GM19468 (cell line): ENCODE data around the gene KCNF1.

ENCODE experiments used
- ATAC-seq: cut with Tn5 transposase; IDR thresholded peaks from one replicate; pipeline ENCODE4 v1.9.1; 2021; ENCODE audit warnings: mild to moderate bottlenecking, moderate library complexity, moderate number of reproducible peaks; ENCODE audit not compliant: unreplicated experiment; ENCODE audit errors: extremely low read depth

KCNF1 gene, protein sequence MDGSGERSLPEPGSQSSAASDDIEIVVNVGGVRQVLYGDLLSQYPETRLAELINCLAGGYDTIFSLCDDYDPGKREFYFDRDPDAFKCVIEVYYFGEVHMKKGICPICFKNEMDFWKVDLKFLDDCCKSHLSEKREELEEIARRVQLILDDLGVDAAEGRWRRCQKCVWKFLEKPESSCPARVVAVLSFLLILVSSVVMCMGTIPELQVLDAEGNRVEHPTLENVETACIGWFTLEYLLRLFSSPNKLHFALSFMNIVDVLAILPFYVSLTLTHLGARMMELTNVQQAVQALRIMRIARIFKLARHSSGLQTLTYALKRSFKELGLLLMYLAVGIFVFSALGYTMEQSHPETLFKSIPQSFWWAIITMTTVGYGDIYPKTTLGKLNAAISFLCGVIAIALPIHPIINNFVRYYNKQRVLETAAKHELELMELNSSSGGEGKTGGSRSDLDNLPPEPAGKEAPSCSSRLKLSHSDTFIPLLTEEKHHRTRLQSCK

DNA sequence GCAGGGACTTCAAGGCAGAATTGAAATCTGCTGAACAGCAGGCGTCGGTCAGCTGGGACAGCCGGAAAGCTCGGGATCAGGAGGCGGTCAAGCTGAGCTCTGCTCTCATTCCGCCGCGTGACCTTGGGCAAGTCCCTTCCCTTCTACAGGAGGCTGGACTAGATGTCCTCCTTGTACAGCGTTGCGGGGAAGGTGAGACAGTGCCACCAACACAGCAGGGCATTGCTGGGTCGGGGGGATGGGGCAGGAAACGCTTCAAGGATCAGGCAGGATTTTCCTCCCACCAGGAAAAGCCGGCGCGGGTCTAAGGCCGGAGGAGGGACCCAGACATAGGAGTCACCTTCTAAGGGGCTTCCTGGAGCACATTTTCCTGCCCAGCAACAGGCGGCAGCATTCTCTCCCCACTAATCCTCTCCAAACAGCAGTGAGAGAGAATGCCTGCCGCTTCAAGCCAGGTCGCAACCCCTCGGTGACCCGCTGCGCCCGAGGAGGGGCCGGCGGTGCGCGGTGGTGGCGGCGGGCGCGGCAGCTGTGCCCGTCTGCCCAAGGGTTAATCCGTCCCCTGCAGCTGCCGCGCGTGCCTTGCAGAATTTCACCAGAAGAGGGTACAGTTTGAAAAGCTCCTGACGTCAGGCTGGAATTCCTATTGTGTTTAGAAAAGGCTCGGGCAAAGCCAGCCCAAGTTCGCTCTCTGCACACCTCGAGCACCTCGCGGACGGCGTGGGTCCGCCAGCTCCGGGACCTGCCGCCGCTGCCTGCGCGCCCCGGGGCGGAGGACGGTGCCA, at the start of gene KCNF1:
Gene KCNF1 (plus strand): TSS at position 644 of the 785 bp plus-strand sequence. CDS start 493 bp downstream, outside the sequence.
- no peak for ATAC-seq

DNA sequence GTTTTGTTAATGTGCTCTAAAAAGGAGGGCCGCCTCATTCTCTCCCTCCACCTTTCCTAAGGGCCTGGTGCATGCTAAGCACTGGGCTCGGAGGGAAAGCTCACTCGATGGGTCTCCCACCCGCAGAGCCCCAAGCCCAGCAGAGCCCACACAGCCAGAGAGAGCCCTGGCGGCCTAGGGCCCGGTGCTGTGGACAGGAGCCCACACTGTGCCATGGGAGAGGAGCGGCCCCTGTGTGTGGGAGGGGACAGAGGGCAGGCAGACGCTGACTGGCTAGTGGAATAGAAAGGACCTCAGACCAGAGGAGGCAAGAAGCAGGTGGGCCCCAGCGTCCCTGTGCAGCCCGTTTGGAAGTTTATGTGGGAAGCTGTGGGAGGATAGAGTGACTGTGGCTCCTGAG, 49.4 kb upstream of the KCNF1 start:
- no peak for ATAC-seq

DNA sequence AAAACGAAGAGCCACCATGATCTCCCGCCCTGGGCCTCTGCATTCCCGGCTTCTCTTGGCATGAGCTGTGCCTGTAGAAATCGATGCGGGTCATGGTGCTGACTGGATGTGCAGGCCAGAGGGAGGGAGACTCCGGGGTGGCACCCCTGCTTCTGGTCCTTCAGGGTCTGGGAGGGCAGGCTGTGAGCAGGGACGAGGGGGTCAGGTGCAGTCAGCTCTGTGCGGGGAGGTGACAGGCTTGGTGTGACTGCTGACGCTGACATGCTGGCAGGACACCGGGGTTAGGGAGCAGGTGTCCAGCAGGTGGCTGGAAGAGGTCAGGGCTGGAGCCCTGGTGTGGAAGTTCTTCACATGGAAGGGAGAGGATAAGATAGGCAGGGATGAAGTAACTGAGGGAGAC, 48.7 kb upstream of the KCNF1 start:
- no peak for ATAC-seq

DNA sequence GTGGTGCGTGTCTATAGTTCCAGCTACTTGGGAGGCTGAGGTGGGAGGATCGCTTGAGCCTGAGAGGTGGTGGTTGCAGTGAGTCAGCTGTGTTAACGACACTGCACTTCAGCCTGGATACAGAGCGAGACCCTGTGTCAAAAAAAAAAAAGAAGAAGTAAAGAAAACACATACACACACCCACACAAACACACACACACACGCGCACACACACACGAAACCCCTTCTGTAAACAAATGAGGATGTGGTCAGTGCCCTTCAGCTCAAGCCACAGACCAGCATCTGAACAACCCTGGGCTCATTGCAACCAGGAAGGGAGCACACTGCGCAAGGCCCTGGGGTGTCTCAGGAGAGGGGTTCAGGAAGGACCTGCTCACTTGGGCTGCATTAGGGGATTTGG, 47.9 kb upstream of the KCNF1 start:
- peak; percentile 34 for ATAC-seq

DNA sequence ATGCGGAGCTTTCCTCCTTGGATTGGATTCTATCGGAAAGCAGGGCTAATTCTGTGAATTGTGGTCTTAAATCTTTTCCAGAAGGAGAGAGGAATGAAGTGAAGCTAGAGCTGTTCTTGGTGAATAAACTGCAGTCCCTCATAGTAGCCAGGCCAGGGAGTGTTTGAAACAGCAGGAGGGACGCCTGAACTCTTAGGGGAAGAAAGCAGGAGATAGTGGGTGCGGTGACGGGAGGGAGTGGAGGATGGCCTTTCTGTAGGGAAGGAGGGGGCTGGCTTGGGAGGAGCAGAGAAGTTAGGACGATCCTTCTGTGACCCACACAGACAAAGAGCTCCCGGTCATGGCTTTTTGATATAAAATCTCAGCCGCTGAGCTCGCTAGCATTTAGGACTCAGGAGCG, 47.5 kb upstream of the KCNF1 start:
- no peak for ATAC-seq

DNA sequence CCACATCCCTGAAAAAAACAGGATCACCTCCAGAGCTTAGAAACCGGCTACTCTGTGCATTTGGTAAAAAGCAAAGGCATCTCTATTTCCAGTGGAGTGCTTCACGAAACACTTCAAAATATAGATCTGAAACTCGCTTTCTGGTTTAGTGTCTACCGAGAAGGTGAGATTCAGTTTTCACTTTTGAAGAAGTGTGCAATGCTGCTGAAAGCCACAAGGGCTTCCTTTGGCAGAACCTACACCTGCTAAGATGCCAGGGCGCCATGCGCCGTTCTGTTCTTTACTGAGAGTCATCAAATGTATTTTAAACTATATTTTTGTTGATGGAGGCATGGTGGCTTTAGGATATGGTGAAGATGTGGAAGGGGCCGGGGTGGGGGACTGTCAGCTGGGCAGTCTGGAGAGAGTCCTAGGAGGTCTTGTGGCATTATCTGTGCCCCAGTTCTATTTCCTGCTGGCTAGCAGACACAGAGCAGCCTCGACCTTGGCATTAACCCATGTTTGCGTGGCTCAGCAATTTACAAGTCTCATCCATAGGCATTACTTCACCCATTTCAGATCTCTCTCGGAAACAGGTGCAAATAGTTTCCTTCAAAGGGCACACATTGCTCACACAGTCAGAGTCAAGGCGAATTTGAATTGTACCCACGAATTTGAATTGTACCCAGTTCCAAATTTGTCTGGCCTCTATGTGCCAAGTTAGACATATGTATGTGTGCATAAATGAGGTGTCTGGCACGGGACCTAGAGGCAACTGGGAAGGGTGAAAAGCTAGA, 46.7 kb upstream of the KCNF1 start:
- ATAC-seq, result peak; percentile 84

DNA sequence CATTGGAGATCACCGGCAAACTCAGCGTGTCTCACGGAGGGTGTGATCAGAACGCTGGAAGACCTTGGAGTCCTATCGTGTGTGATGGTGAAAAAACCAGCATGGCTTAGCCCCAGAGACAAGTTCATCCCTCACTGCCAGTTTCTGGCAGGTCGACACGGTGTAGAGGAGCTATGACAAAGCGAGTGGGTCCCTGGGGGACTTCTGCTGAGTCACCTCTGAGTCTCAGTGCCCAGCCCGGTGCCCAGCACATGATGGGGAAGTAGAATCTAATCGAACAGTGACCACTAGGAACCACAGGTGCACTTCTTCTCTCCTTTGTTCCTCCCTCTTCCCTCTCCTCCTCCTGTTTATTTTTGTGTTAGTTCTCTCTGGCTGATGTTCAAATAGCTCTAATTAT, 45.9 kb upstream of the KCNF1 start:
- no peak for ATAC-seq

DNA sequence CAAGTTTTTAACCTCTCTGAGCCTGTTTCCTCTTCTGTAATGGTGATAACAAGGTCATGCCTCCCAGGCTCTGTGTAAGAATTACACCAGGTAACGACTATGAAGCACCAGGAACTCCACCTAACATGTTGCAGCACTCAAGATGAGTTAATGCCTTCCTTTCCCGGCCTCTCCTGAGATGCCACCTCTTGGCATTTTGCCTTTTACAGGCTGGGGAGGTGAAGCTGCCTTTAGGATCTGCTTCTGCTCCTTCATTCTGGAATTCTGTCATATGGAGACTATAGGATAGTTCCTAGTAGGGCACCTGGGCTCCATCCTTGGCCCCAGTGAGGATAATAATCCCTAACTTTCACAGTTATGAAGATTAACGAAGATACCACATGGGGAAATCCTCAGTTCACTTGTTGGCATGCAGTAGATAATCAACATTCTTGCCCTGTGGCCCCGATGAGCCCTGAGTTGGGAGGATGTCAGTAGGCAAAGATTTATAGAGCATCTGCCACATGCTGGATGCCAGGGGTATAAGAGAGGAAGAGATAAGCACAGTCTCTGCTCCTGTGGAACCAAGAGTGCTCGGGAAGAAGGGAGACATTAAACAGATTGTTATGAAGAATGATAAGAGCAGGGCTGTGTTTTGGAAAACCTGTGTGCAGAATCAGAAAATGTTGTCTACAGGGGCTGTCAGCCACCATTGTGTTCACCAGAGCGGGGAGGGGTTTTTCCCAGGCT, 43.9 kb upstream of the KCNF1 start:
- ATAC-seq, result no peak

DNA sequence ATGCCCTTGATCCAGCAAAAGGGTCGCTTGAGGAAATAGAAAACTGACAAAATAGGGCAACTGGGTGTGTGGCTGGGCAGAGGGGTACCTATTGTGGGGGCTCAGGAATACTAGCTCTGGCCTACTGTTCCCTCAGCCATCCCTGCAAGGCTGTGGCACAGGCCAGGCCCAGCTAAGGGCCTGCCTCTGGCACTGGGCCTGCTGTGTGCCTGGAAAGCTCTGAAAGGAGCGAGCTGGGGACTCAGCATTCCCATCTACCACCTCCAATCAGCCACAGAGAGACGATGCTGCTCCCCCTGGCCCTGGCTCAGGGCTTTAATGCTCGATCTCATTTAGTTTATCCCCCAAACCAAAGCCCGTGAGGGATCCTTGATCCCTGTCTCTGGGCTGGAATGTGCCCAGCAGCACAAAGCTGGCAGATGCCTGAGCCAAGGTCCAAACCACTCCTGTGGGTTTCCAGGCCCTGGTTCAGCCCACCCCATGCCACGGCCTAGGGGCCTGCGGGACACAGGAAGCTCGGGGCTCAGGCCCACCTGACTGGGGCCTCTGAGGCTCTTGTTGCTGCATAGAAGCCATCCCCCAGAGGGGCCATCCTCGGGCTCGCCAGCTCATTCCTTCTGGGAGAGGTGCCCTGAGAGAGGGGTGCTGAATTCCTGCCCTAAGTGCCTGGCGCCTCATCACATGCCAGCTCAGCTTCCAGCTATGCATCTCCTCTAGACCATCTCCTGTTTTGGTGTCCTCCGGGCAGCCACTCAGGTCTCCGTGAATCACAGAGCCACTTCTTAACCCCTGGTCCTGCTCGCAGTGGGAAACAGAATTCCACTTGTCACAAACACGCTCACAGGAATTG, 43.0 kb upstream of the KCNF1 start:
- no peak for ATAC-seq

DNA sequence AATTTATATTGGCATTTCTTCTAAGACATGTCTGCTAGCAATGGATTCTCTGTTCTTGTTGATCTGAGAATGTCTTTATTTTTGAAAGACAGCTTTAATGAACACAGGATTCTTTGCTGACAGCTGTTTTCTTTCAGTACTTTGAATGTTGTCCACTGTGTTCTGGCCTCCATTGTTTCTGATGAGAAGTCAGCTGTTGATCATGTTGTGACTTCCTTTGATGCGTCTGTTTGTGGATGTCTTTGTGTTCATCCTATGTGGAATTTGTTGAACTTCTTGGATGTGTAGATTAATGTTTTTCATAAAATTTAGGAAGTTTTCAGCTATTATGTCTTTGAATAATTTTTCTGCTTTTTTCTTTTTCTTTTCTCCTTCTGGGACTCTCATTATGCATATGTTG, 39.8 kb upstream of the KCNF1 start:
- ATAC-seq, result no peak

DNA sequence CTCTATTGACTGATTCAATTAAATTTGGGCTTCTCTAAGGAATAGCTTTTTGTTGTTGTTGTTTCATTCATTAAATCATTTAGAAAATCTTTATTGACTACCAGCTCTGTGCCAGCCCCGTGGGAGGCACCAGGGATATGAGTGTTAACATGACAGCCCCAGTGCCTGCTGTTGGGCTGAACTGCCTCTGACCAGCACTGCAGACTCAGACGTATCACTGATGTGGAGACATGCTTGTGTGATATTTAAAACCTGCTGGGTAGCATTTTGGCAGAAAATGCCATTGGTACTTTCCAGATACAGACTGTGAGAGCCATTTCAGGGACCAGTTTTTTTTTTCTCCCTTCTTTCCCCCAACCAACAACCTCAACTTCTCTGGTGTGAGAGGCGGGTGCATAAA, 38.6 kb upstream of the KCNF1 start:
- ATAC-seq, result no peak

DNA sequence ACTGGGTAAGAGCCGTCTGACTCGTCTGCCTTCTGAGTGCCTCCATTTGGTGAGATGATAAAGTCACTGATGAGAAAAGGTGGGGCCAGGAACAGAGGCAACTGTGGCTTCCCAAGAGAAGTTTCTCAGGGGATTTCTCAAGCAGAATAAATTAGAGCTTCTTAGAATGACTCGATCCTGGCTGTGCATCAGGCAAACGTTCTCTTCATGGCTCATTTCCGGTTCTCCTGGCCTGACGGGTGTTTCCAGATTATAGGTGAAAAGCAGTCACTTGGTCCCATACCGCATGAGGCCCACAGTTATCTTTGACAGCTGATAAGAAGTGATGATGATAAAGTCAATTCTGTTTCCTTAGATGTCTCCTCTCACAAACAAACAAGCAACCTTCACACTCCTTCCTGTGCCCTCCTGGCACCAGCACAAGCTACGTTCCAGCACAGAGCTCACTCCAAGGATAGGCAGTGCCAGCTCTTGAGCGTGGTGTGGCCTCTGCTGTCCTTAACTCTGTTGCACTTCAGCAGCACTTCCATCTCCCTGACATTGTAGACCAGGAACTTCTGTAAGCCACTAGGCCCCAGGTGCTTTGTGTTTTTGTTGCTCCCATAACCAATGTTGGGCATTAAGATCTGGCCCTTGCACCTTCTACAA, 37.8 kb upstream of the KCNF1 start:
- no peak for ATAC-seq

DNA sequence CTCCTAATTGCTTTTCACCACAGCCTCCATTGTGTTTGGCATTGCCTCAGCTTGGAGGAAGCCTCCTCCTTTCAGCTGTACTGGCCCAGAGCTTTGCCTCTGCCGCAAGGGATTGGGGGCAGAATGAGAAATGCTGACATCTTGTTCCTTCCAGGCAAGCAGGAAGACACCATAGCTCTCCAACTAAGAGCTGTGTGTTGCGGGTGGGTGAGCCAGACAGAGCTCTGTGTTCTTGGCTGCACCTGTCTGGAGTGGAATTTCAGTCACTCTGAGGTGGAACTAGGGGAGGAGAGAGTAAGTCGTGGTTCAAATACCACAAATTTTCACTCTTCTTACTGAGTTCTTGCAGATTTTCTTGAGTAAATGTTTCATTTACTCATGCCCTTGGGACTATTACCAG, 36.6 kb upstream of the KCNF1 start:
- ATAC-seq, result no peak

DNA sequence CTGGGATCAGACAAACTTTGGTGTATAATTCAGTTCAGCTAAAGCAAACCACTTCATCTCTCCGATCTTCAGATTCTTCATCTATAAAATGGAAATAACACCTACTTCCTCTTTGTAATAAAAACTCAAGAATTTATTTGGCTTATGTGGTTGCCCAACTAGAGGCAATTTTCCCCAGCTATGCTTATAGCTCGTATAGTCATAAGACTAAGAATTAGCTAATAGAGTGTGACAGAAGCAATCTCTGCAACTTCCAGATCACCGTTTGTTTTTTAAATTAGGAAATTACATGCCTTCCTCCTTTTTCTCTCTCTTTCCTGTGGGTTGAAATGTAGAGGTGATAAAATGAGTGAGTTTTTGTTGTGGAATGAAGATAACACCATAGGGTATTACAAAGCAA, 35.3 kb upstream of the KCNF1 start:
- ATAC-seq, result no peak

DNA sequence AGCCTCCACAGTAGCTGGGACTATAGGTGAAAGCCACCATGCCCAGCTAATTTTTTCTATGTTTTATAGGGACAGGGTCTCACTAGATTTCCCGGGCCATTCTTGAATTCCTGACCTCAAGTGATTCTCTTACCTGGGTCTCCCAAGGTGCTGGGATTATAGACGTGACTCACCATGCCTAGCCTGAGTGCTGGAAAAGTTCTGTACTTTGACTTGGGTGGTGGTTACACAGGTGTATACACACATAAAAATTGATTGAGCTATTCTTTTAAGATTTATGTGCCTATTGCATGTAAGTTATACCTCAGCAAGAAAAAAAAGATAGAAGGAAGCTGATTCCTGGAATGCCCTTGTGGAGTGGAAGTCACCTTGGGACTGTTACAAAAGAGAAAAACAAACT, 34.8 kb upstream of the KCNF1 start:
- ATAC-seq, result no peak

DNA sequence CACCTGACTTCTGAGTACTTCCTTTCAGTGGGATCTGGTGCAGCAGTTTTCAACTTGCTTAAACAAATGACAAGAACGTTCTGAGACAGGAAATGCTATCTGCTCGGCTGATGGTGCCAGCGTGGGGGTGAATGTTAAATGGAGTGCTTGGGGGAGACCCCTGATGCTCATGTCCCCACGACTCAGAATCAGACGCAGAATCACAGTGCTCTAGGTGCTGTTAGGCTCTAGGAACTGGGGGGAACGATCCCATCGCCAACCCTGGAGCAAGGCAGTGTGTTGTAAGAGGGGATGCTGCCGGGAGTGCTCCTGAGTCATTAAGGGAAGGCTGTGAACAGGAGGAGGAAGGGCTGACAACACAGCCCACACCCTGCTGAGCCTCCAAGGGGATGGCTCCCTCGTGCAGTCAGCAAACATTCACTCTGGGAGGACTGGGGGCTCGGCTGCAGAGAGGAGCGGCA, 34.1 kb upstream of the KCNF1 start:
- no peak for ATAC-seq

DNA sequence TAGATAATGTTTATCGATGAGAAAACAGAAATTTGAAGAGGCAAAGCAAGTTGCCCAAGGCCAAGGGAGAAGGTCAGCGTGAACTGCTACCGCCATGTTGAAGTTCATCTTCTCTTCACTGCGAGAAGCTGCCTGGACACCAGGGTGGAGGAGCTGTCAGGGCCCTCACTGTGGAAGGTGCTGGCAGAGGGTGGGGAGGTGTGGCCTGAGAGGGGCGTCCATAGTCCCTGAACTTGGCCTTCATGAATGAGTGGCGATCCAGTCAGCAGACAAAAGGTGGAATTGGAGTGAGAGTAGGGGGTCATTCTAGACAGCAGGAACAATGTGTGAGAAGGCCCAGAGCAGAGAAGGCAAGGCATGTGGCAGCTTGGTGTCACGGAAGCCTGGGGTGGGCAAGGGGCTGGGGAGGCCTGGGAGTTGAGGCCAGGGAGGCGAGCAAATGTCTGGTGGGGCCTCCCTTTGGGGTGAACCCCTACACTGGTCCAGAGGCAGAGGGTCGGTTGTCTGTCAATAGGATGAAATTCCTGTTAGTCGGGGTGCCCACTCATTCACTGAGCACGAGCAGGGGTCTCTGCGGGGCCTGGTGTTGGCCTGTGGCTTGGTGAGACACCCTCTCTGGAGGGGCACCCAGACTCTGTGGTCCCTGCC, 33.3 kb upstream of the KCNF1 start:
- no peak for ATAC-seq

DNA sequence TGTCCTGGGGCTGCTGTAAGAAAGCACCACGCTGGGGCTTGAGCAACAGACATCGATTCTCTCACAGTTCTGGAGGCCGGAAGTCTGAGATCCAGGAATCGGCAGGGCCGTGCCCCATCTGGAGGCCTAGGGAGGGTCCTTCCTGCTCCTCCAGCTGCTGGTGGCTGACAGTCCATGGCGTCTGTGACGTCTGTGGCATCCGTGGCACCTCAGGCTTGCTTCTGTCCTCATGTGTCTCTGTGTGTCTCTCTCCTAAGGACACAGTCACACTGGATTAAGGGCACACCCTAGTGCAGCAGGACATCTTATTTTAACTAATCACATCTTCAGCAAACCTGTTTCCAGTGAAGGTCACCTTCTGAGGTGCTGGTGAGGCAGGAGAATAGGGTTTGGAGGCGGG, 32.6 kb upstream of the KCNF1 start:
- no peak for ATAC-seq
